ENCODE data around the gene SYNGR1.
"Not testable (repeated sequence)": the region's sequence is repeated elsewhere in the genome, so short reads cannot be mapped to it uniquely, and the experiment has no call there.

- TF ChIP-seq, protein P1, sequence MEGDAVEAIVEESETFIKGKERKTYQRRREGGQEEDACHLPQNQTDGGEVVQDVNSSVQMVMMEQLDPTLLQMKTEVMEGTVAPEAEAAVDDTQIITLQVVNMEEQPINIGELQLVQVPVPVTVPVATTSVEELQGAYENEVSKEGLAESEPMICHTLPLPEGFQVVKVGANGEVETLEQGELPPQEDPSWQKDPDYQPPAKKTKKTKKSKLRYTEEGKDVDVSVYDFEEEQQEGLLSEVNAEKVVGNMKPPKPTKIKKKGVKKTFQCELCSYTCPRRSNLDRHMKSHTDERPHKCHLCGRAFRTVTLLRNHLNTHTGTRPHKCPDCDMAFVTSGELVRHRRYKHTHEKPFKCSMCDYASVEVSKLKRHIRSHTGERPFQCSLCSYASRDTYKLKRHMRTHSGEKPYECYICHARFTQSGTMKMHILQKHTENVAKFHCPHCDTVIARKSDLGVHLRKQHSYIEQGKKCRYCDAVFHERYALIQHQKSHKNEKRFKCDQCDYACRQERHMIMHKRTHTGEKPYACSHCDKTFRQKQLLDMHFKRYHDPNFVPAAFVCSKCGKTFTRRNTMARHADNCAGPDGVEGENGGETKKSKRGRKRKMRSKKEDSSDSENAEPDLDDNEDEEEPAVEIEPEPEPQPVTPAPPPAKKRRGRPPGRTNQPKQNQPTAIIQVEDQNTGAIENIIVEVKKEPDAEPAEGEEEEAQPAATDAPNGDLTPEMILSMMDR (IDR thresholded peaks at IDR 0.05), result not testable (repeated sequence)
- not testable (repeated sequence) for TF ChIP-seq POLR2A (IDR thresholded peaks at IDR 0.05)
Observed at GRCh38 chr22:39357110-39358108, 7.6 kb downstream of the SYNGR1 start.

All from thyroid gland (tissue), 4 donors.